ENCODE measurements around the gene CFHR5.
"Not testable (repeated sequence)": the region's sequence is repeated elsewhere in the genome, so short reads cannot be mapped to it uniquely, and the experiment has no call there.

Gene CFHR5

DNA sequence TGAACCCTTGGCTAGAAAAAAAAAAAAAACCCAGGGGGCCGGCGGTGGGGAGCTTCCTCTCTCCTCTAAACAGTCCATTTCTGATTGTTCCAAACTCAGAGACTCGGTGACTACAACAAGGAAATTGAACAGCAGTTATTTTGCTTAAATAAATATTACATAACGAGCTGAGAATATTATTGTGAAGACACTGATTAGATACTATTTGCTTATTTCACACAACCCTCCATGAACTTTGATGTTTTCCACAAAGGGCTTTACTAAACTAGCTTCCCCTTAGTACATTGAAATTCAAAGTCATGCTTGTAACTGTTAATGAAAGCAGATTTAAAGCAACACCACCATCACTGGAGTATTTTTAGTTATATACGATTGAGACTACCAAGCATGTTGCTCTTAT lies at the start of gene CFHR5:
TSS of gene CFHR5 (plus strand) at position 279 of the 400 bp plus-strand sequence. CDS start at position 388, 109 bp downstream.
- TF ChIP-seq CTCF (IDR thresholded peaks at IDR 0.05; ENCODE audit: low read depth, low read length, missing control alignments) = no peak

GRCh38 chr1:196932853-196933252 lies 44.5 kb upstream of the CFHR5 start:
- H3K27ac ChIP-seq; DNase-seq; H3K36me3 ChIP-seq (replicated peaks); H3K4me3 ChIP-seq (ENCODE audit: low read depth, low read length); H3K27me3 ChIP-seq (replicated peaks); in situ Hi-C loops (cut with HindIII; ENCODE audit: low pct_ligation_motif_present, low sequenced_read_pairs): not testable (repeated sequence)

More for the DNA sequence above, at the start of gene CFHR5:
- in situ Hi-C loops (cut with HindIII; ENCODE audit: low pct_ligation_motif_present, low sequenced_read_pairs) = no loop called here
- Histone ChIP-seq H3K36me3 (replicated peaks) (no peaks in the 10 kb centered on the region), H3K4me3 (ENCODE audit: low read depth, low read length) (no peak within 1 kb of the TSS), H3K27me3 (replicated peaks) (no peaks in the 10 kb centered on the region), H3K27ac (no peak within 1 kb of the TSS)
- DNase-seq = no peak

DNA sequence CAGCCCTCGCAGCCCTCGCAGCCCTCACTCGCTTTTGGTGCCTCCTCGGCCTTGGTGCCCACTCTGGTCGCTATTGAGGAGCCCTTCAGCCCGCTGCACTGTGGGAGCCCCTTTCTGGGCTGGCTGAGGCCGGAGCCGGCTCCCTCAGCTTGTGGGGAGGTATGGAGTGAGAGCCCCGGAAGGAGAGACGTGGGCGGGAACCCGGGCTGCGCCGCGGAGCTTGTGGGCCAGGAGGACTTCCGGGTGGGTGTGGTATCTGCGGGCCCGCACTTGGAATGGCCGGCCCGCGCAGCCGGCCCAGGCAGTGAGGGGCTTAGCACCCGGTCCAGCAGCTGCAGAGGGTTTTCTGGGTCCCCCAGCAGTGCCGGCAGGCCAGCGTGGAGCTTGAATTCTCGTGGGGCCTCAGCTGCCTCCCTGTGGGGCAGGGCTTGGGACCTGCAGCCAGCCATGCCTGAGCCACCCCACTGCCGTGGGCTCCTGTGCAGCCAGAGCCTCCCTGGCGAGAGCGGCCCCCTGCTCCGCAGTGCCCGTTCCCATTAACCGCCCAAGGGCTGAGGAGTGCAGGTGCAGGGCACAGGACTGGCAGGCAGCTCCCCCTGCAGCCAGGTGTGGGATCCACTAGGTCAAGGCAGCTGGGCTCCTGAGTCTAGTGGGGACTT lies 43.7 kb upstream of the CFHR5 start:
- TF ChIP-seq CTCF (IDR thresholded peaks at IDR 0.05; ENCODE audit: low read depth, low read length, missing control alignments) = no peak

GRCh38 chr1:196941474-196941873 lies 35.9 kb upstream of the CFHR5 start:
- DNase-seq; H3K27ac ChIP-seq; H3K4me3 ChIP-seq (ENCODE audit: low read depth, low read length); H3K36me3 ChIP-seq (replicated peaks); in situ Hi-C loops (cut with HindIII; ENCODE audit: low pct_ligation_motif_present, low sequenced_read_pairs); H3K27me3 ChIP-seq (replicated peaks): not testable (repeated sequence)

More for the DNA sequence above, 43.7 kb upstream of the CFHR5 start:
- Histone ChIP-seq H3K27me3 (replicated peaks) (no peaks in the 10 kb centered on the region), H3K36me3 (replicated peaks) (no peaks in the 10 kb centered on the region), H3K4me3 (ENCODE audit: low read depth, low read length) (no peak overlapping the region), H3K27ac (no peak overlapping the region)
- in situ Hi-C loops (cut with HindIII; ENCODE audit: low pct_ligation_motif_present, low sequenced_read_pairs) = no loop called here
- DNase-seq = no peak

GRCh38 chr1:196943568-196943967 lies 33.8 kb upstream of the CFHR5 start, which contains the start of gene CFHR2:
Gene CFHR2, plus strand, starts transcription at chr1:196943738. Its CDS starts 143 bp downstream, at chr1:196943881.
- H3K27ac ChIP-seq; DNase-seq; in situ Hi-C loops (cut with HindIII; ENCODE audit: low pct_ligation_motif_present, low sequenced_read_pairs); H3K36me3 ChIP-seq (replicated peaks); H3K27me3 ChIP-seq (replicated peaks); H3K4me3 ChIP-seq (ENCODE audit: low read depth, low read length): not testable (repeated sequence)

DNA sequence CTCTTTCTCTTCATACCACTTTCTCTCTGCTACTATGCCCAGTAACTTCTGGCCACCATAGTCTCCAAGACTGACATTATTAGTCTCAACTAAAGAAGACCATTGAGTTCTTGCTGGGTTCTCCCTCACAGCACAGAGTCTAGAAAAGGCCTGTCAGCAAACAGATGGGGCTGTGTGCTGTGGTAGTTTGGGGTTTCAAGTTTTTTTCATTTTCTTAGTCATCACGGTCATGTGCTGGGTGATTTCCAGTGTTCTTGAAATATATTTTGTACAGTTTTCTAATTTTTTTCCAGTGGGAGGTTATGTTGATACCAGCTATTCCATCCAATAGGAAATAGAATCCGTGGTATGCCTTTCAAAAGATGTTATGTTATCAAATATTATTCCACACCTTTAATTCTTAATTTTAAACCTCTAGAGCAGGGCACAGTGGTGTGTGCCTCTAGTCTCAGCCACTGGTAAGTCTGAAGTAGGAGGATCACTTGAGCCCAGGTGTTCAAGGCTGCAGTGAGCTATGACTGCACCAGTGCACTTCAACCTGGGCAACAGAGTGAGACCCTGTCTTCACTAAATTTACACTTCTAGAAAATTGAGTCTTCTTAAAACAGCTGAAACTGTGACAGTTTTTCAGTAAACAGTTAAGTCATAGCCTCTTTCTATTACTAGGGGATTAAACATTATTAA lies 25.5 kb upstream of the CFHR5 start:
- TF ChIP-seq CTCF (IDR thresholded peaks at IDR 0.05; ENCODE audit: low read depth, low read length, missing control alignments) = no peak
- no peak overlapping the region for H3K27ac ChIP-seq
- in situ Hi-C loops (cut with HindIII; ENCODE audit: low pct_ligation_motif_present, low sequenced_read_pairs) = no loop called here
- no peak for DNase-seq
- no peaks in the 10 kb centered on the region for H3K27me3 ChIP-seq (replicated peaks)
- no peaks in the 10 kb centered on the region for H3K36me3 ChIP-seq (replicated peaks)
- no peak overlapping the region for H3K4me3 ChIP-seq (ENCODE audit: low read depth, low read length)

GRCh38 chr1:196954778-196955177 lies 22.6 kb upstream of the CFHR5 start:
- no peak for TF ChIP-seq CTCF (IDR thresholded peaks at IDR 0.05; ENCODE audit: low read depth, low read length, missing control alignments)
- H3K36me3 ChIP-seq (replicated peaks) = no peaks in the 10 kb centered on the region
- no peak overlapping the region for H3K4me3 ChIP-seq (ENCODE audit: low read depth, low read length)
- no peaks in the 10 kb centered on the region for H3K27me3 ChIP-seq (replicated peaks)
- H3K27ac ChIP-seq = no peak overlapping the region
- in situ Hi-C loops (cut with HindIII; ENCODE audit: low pct_ligation_motif_present, low sequenced_read_pairs) = no loop called here
- DNase-seq = no peak

Data from brain microvascular endothelial cell (primary cell).